Measurements from ENCODE around the gene RALA. TPM values are rescaled to one million over a fixed set of nuclear protein-coding genes. Genes with fewer than 3 reads are reported as not detected.

RALA gene
- total and polyA plus RNA-seq, 10 of the 15 experiments (the other 5 are each of a cell fraction or from before 2014, with no cell fraction given), result 7.5 to 53.3 (median 23.1) TPM

DNA sequence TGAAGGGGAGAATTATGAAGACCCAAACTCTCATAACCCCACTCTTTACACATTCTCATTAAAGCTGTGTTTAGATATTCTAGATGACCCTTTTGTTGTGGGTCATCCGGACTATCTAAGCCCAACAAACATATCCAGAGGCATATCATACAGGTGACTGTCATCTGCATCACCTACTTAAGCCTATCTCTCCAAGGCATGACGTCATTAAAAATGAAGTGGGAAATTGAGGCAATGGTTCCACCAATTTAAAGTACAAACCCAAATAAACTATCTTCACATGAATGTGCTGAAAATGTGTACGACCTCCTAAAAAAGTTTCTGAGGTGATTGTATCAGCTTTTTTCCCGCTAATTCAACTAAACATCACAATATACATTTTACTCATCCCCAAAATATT, 4.5 kb upstream of the RALA start:
- RAD21 ChIA-PET (ENCODE audit: unreplicated experiment), result no interaction called here
- Histone ChIP-seq H3K4me2 (ENCODE audit: control insufficient read depth, insufficient read depth) (no peak overlapping the region), H3K36me3 (ENCODE audit: control insufficient read depth in 2 of 2, insufficient read depth in 2 of 2, low read length in 1 of 2) (no peaks in the 10 kb centered on the region), H3K4me3 (no peak overlapping the region), H3K4me1 (ENCODE audit: control insufficient read depth, insufficient read depth, low read length) (peaks cover 11% of the 10 kb centered on the region), H3K79me2 (ENCODE audit: control insufficient read depth, insufficient read depth, low read length) (peaks cover 17% of the 10 kb centered on the region), H2AFZ (ENCODE audit: control insufficient read depth, low read depth, low read length) (no peak overlapping the region), H3K27me3 (replicated peaks in 1 of 2; ENCODE audit: control insufficient read depth in 2 of 2, insufficient read depth in 2 of 2, low read length in 1 of 2) (no peaks in the 10 kb centered on the region), H3K9me3 (replicated peaks; ENCODE audit: control insufficient read depth, insufficient read depth, low read length) (no peaks in the 10 kb centered on the region), H3K27ac (ENCODE audit: control insufficient read depth, insufficient read depth) (no peak overlapping the region), H4K20me1 (ENCODE audit: control insufficient read depth, insufficient read depth) (no peaks in the 10 kb centered on the region), H3K9ac (ENCODE audit: control insufficient read depth, insufficient read depth, low read length) (no peak overlapping the region)
- TF ChIP-seq, protein P1, sequence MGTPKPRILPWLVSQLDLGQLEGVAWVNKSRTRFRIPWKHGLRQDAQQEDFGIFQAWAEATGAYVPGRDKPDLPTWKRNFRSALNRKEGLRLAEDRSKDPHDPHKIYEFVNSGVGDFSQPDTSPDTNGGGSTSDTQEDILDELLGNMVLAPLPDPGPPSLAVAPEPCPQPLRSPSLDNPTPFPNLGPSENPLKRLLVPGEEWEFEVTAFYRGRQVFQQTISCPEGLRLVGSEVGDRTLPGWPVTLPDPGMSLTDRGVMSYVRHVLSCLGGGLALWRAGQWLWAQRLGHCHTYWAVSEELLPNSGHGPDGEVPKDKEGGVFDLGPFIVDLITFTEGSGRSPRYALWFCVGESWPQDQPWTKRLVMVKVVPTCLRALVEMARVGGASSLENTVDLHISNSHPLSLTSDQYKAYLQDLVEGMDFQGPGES (IDR thresholded peaks at IDR 0.05), result no peak
- TF ChIP-seq, protein P2, sequence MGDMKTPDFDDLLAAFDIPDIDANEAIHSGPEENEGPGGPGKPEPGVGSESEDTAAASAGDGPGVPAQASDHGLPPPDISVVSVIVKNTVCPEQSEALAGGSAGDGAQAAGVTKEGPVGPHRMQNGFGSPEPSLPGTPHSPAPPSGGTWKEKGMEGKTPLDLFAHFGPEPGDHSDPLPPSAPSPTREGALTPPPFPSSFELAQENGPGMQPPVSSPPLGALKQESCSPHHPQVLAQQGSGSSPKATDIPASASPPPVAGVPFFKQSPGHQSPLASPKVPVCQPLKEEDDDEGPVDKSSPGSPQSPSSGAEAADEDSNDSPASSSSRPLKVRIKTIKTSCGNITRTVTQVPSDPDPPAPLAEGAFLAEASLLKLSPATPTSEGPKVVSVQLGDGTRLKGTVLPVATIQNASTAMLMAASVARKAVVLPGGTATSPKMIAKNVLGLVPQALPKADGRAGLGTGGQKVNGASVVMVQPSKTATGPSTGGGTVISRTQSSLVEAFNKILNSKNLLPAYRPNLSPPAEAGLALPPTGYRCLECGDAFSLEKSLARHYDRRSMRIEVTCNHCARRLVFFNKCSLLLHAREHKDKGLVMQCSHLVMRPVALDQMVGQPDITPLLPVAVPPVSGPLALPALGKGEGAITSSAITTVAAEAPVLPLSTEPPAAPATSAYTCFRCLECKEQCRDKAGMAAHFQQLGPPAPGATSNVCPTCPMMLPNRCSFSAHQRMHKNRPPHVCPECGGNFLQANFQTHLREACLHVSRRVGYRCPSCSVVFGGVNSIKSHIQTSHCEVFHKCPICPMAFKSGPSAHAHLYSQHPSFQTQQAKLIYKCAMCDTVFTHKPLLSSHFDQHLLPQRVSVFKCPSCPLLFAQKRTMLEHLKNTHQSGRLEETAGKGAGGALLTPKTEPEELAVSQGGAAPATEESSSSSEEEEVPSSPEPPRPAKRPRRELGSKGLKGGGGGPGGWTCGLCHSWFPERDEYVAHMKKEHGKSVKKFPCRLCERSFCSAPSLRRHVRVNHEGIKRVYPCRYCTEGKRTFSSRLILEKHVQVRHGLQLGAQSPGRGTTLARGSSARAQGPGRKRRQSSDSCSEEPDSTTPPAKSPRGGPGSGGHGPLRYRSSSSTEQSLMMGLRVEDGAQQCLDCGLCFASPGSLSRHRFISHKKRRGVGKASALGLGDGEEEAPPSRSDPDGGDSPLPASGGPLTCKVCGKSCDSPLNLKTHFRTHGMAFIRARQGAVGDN (IDR thresholded peaks at IDR 0.05), result no peak
- TF ChIP-seq BRCA1 (IDR thresholded peaks at IDR 0.05; ENCODE audit: low read depth, low read length), result no peak
- WGBS (ENCODE audit: insufficient coverage, insufficient replicate concordance, low lambda C conversion rate, missing lambda C conversion rate), result 96% methylated on average over 4 of the region's 4 CpGs
- intact Hi-C loops (cut with micrococcal nuclease; ENCODE audit: unreplicated experiment), result no loop called here
- CTCF ChIA-PET, result interaction anchor here (1.5 to 1.6 kb wide), 2 partner anchors 36 to 127 kb away, joined by 3 to 4 read pairs; no protein-coding TSS in a partner anchor
- POLR2A ChIA-PET, result no interaction called here
- no peak for FAIRE-seq
- no TSS peak for BruUV-seq (replicated peaks)
- no peak for ATAC-seq
- in situ Hi-C loops (cut with MboI), result no loop called here
- no peak for DNase-seq (ENCODE audit: low read depth, low spot score)
- SMC1A ChIA-PET (ENCODE audit: uncharacterized antibody, unreplicated experiment), result interaction anchor here (1.0 to 1.3 kb wide), 4 partner anchors 13 to 126 kb away, joined by 3 to 4 read pairs (median 4); no protein-coding TSS in a partner anchor
